Loucy (cell line): Measurements from ENCODE around the gene TNIP2.

Source experiments
- CTCF ChIP-seq: fragments of 200-600 bp; sonication (generic); conservative IDR thresholded peaks from 2 replicates; pipeline ENCODE4 v1.5.1; 2014; ENCODE audit warnings: mild to moderate bottlenecking, antibody characterized with exemption, low read length
- EZH2phosphoT487 ChIP-seq: fragments of 200-600 bp; IDR thresholded peaks from 2 replicates; pipeline ENCODE4 v1.6.1; 2018; ENCODE audit warnings: antibody characterized with exemption, mild to moderate bottlenecking, moderate library complexity, borderline replicate concordance

GRCh38 chr4:2788101-2788500 lies 32.0 kb upstream of the TNIP2 start:
- TF ChIP-seq CTCF (no peak), EZH2phosphoT487 (no peak)
